ELF-1 (cell line): ENCODE measurements around the gene NUP85.
"Not testable (repeated sequence)": the region's sequence is repeated elsewhere in the genome, so short reads cannot be mapped to it uniquely, and the experiment has no call there.

ENCODE experiments used
- DNase-seq: peaks from one replicate; pipeline ENCODE4 v3.0.0-alpha.2; 2016; ENCODE audit warnings: low read depth, low spot score

Gene NUP85

GRCh38 chr17:75205037-75205792 is at the start of gene NUP85:
NUP85 (plus strand) TSS chr17:75205679; CDS start chr17:75205762, 83 bp downstream.
- DNase-seq: peak; percentile 97

- not testable (repeated sequence) for DNase-seq
Observed at GRCh38 chr17:75158480-75158879, 47.0 kb upstream of the NUP85 start.

GRCh38 chr17:75159196-75160031 is 46.1 kb upstream of the NUP85 start:
- DNase-seq: no peak

- DNase-seq: no peak
Observed at GRCh38 chr17:75160211-75160610, 45.3 kb upstream of the NUP85 start.

- no peak for DNase-seq
Observed at GRCh38 chr17:75163074-75163473, 42.4 kb upstream of the NUP85 start.

GRCh38 chr17:75164606-75165005 is 40.9 kb upstream of the NUP85 start:
- DNase-seq: not testable (repeated sequence)

GRCh38 chr17:75168998-75169397 is 36.5 kb upstream of the NUP85 start:
- DNase-seq: no peak

GRCh38 chr17:75173526-75173925 is 32.0 kb upstream of the NUP85 start:
- DNase-seq: no peak

GRCh38 chr17:75174996-75175395 is 30.5 kb upstream of the NUP85 start:
- DNase-seq: no peak

- DNase-seq: no peak
Observed at GRCh38 chr17:75176625-75177024, 28.9 kb upstream of the NUP85 start.

GRCh38 chr17:75178453-75178852 is 27.0 kb upstream of the NUP85 start:
- no peak for DNase-seq

GRCh38 chr17:75181110-75181509 is 24.4 kb upstream of the NUP85 start:
- DNase-seq: no peak

- DNase-seq: peak; percentile 27
Observed at GRCh38 chr17:75181608-75182318, 23.7 kb upstream of the NUP85 start.

- no peak for DNase-seq
Observed at GRCh38 chr17:75182319-75182568, 23.2 kb upstream of the NUP85 start.

GRCh38 chr17:75182569-75183436 is 22.7 kb upstream of the NUP85 start, which contains the start of gene SUMO2:
SUMO2 (minus strand) TSS chr17:75182959; CDS start chr17:75182834, 125 bp downstream.
- peak; percentile 97 for DNase-seq

GRCh38 chr17:75183999-75184884 is 21.2 kb upstream of the NUP85 start:
- no peak for DNase-seq

- no peak for DNase-seq
Observed at GRCh38 chr17:75188614-75189013, 16.9 kb upstream of the NUP85 start.

GRCh38 chr17:75191584-75191983 is 13.9 kb upstream of the NUP85 start:
- DNase-seq: no peak

- no peak for DNase-seq
Observed at GRCh38 chr17:75194879-75195278, 10.6 kb upstream of the NUP85 start.

- DNase-seq: no peak
Observed at GRCh38 chr17:75199886-75200618, 5.4 kb upstream of the NUP85 start.
